GF-D8 (cell line): ENCODE data around the gene CXCL6.

Source experiments
- DNase-seq: peaks from one replicate; lab custom pipeline; 2025; lab: John Stamatoyannopoulos, UW

CXCL6 gene

GRCh38 chr4:73842696-73843095, 6.2 kb downstream of the CXCL6 start:
- no peak for DNase-seq

GRCh38 chr4:73843369-73843768, 6.9 kb downstream of the CXCL6 start:
- no peak for DNase-seq

- no peak for DNase-seq
Measured at GRCh38 chr4:73844345-73844744, 7.9 kb downstream of the CXCL6 start.

GRCh38 chr4:73844806-73845205, 8.3 kb downstream of the CXCL6 start:
- no peak for DNase-seq

DNA sequence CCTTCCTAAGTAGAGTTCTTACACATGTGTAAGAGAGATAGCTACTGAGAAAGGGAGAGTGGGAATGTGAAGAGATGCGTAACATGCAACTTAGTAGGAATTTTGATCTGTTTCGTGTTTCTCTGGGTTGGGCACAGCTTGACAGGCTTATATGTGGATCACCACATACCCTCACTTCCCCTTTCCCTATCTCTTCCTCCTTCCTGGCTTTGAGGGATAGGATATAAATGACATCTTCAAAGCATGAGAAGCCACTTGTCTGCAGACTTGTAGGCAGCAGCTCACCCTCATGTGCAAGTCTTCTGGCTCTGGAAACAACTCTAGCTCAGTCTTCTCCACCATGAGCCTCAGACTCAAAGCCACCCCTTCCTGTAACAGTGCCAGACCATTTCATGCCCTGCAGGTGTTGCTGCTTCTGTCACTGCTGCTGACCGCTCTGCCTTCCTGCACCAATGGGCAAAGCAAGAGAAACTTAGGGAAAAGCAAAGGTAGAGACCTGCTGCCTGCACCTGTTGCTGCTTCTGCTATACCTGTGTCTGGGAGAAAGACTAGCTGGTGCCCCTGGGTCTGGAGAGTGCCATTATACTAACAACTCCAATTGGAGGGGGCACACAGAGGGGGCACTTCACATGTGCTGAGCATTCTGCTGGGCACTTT, 11.2 kb downstream of the CXCL6 start:
- DNase-seq, result no peak

GRCh38 chr4:73848183-73848777, 11.8 kb downstream of the CXCL6 start:
- DNase-seq, result no peak

- DNase-seq, result no peak
Measured at GRCh38 chr4:73850261-73850970, 13.9 kb downstream of the CXCL6 start.

GRCh38 chr4:73851293-73851692, 14.8 kb downstream of the CXCL6 start:
- no peak for DNase-seq

DNA sequence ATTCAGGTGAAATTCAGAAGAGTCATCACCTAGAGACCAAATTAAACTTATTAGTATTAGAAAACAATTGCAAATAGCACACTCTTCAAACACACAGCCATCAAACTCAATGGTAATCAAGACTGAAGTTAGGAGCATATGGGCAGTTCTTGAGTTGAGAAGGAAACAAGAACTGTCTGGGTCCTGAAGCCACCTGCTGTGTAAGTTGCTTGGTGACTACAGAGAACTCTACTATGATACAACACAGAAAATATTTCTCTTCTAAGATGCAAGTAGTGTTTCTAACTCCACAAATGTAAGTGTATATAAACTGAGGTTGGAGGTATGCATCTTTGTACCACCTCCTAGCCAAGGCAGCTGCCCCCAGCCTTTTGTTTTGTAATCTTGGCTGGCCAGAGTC, 16.3 kb downstream of the CXCL6 start:
- DNase-seq, result no peak

DNA sequence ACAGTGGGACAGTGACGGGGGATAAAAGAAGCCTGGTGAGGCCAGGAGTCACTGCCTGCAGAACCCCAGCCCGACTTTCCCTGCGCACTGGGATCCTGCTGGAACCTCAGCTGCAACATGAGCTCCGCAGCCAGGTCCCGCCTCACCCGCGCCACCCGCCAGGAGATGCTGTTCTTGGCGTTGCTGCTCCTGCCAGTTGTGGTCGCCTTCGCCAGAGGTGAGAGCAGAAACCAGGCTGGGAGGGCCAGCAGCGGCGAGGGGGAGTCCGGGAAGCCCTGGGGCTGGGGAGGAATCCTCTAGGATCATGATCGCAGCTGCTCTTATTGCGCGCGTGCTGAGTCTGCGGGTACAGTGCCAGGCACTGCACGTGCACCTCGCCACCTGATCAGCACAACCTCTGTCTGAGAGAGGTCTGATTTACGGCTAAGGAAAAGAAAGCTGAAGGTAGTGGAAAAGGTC, 16.8 kb downstream of the CXCL6 start, which contains the start of gene PF4V1:
Gene PF4V1, plus strand, starts transcription at position 51 of the 459 bp plus-strand sequence. Its CDS starts 67 bp downstream, at position 118.
- DNase-seq, result no peak

DNA sequence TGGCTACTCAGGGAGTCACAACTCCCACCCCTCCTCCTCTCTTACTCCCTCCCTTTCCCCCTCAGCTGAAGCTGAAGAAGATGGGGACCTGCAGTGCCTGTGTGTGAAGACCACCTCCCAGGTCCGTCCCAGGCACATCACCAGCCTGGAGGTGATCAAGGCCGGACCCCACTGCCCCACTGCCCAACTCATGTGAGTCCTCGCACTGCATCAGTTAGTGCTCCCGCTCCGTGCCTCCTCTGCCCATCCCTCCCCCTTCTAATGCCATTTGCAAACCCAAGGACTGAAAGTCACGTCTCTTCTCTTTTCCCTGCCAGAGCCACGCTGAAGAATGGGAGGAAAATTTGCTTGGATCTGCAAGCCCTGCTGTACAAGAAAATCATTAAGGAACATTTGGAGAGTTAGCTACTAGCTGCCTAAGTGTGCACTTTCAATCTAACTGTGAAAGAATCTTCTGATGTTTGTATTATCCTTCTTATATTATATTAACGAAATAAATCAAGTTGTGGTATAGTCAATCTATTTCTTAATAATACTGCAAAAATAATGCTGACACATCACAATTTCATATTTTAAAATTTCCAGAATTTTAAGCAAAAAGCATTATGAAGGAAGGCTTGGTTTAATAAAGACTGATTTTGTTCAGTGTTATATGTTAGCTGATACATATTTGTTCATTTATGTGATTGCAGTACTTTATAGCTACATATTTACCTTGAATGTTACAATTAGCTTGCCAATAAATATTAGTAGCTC, 17.4 kb downstream of the CXCL6 start:
- no peak for DNase-seq

GRCh38 chr4:73855406-73855805, 18.9 kb downstream of the CXCL6 start:
- no peak for DNase-seq

GRCh38 chr4:73856518-73856917, 20.0 kb downstream of the CXCL6 start:
- no peak for DNase-seq

- DNase-seq, result no peak
Measured at GRCh38 chr4:73859614-73860088, 23.2 kb downstream of the CXCL6 start.

GRCh38 chr4:73860181-73860580, 23.7 kb downstream of the CXCL6 start:
- DNase-seq, result no peak

- no peak for DNase-seq
Measured at GRCh38 chr4:73860917-73861316, 24.4 kb downstream of the CXCL6 start.

- no peak for DNase-seq
Measured at GRCh38 chr4:73862322-73862721, 25.8 kb downstream of the CXCL6 start.

DNA sequence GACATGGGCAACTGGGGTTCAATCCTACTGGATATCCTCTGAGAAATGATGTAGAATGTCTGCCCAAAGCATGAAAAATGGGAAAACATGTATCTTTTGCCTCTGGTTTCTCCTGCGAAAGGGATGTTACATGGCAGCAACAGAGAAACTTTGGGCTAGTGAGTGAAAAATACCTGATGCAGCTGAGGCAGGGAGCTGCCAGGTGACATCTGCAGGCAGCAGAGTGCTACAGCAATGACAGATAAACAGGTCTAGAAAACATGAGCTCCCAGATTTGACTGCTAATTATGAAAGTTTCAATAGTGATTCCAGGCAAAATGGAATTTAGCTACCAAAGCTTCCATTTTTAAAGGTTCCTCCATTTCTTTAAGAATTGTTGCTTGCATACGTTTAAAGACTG, 27.9 kb downstream of the CXCL6 start:
- DNase-seq, result no peak

DNA sequence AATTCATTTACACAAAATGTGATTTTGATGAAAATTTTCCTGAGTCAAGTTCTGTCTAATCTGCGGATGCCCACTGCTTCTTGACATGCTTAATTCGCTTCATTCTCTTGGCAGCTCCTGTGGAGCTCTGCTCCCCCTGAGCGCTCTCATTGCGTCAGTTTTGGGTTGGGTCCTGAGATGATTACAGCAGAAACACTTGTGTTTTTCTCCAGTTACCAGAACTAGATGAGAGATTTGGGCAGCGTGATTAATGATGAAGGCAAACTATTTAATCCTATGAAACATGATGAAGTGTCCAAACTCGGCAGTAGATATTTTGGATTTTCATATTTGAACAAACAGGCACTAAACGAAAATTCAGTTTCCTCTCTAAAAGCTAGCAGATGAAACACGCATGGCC, 28.5 kb downstream of the CXCL6 start:
- no peak for DNase-seq

- DNase-seq, result no peak
Measured at GRCh38 chr4:73865431-73866096, 29.1 kb downstream of the CXCL6 start.

- DNase-seq, result no peak
Measured at GRCh38 chr4:73866246-73866645, 29.8 kb downstream of the CXCL6 start.

DNA sequence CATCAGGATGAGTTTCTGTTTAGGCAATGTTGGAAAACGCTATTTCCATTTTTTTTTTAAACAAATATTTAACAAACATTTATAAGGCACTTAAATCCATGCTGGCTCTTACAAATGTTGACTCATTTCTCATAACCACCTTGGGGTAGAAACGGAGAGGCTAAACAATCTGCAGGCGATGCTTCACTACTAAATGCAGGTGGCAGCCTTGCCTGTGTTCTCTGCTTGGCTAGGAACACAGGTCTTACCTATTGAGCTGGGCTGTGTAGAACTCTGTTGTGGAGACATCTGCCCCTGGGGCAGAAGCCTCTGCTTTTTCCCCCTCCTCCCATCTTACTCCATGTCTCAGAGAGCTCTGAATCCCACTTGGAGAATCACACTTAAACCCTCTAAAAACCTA, 31.3 kb downstream of the CXCL6 start:
- no peak for DNase-seq
